HG02798 (cell line): ENCODE measurements around the gene PTK7.
"Not testable (repeated sequence)": the region's sequence is repeated elsewhere in the genome, so short reads cannot be mapped to it uniquely, and the experiment has no call there.

ENCODE experiments used
- ATAC-seq: cut with Tn5 transposase; IDR thresholded peaks from one replicate; pipeline ENCODE4 v1.9.1; 2021; ENCODE audit warnings: mild to moderate bottlenecking; ENCODE audit not compliant: unreplicated experiment, poor library complexity

Gene PTK7

DNA sequence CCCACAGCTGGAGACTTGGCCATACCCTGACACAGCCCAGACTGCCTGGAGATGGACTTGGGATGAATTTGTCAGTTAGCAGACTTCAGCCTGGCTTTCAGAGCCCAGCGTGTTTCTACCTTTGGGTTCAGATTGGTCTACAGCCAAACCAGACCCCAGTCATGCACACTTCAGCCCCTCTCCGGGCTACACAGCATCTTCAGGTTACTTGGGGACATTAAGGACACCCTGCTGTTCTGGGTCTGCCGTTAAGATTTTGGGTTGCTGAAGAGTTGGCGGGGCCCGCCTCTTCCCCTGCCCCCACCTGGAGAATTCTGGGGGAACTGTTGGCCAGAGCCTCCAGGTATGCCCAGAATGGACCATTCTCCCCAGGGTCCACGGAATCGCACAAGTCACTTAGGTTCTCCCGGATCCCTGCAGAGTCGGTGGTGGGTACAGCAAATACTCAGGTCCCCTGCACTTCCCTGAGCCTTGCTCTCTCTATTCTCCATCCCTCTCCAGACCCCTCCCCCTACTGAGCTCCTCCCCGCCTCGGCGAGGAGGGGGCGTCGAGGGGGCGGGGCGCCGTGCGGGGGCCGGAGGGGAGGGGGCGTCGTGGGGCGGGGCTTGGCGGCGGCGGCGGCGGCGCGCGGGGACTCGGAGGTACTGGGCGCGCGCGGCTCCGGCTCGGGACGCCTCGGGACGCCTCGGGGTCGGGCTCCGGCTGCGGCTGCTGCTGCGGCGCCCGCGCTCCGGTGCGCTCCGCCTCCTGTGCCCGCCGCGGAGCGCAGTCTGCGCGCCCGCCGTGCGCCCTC is at the start of gene PTK7:
PTK7 (plus strand) TSS at position 645 of the 794 bp plus-strand sequence. CDS start 175 bp downstream, outside the sequence.
- ATAC-seq: no peak

DNA sequence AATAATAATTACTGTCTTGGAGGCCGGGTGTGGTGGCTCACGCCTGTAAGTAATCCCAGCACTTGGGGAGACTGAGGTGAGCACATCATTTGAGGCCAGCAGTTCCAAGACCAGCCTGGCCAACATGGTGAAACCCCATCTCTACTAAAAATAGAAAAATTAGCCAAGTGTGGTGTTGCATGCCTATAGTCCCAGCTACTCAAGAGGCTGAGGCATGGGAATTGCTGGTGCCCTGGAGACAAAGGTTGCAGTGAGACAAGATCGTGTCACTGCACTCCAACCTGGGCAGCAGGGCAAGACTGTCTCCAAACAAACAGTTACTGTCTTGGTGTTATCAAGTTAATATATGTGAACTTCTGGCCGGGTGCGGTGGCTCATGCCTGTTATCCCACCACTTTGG is 49.7 kb upstream of the PTK7 start:
- ATAC-seq: no peak

- ATAC-seq: no peak
These were observed 47.0 kb upstream of the PTK7 start for GRCh38 chr6:43029120-43029519.

DNA sequence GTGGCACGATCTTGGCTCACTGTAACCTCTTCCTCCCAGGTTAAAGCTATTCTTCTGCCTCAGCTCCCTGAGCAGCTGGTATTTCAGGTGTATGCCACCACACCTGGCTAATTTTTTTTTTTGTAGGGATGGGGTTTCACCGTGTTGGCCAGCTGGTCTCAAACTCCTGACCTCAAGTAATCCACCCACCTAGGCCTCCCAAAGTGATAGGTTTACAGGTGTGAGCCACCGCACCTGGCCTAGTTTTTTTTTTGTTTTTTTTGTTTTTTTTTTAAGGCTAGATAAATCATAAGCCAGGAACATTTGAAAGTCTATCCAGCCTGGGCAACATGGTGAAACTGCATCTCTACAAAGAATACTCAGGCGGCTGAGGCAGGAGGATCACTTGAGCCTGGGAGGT is 43.8 kb upstream of the PTK7 start:
- no peak for ATAC-seq

DNA sequence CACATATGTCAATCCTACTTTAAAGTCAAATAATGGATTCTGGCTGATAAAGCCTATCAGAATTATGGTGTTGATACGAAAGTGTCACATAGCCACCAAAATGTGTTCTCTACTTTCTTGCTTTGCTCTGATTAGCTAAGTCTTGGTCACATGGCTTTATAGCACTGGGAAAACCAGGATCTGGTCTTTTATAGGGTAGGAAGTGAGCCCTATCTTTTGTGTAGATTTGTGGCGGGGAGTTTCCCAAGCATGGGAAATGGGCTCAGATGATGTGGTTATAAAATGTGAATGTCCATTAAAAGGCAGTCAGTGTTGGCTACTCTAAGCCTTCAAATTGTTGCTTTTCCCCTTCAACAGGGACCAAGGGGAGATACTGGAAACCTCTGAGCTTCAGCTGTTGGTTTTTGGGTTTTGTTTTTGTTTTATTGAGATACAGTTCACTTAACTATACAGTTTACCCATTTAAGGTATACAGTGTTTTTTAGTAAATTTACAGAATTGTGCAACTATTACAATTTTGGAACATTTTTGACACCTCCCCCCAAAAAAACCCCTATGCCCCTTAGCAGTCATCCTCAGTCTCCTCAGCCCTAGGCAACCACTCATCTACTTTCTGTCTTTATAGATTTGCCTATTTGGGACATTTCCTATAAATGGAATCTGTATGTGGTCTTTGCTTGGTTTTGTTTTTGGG is 42.5 kb upstream of the PTK7 start:
- no peak for ATAC-seq

GRCh38 chr6:43034190-43034525 is 42.0 kb upstream of the PTK7 start:
- ATAC-seq: no peak

DNA sequence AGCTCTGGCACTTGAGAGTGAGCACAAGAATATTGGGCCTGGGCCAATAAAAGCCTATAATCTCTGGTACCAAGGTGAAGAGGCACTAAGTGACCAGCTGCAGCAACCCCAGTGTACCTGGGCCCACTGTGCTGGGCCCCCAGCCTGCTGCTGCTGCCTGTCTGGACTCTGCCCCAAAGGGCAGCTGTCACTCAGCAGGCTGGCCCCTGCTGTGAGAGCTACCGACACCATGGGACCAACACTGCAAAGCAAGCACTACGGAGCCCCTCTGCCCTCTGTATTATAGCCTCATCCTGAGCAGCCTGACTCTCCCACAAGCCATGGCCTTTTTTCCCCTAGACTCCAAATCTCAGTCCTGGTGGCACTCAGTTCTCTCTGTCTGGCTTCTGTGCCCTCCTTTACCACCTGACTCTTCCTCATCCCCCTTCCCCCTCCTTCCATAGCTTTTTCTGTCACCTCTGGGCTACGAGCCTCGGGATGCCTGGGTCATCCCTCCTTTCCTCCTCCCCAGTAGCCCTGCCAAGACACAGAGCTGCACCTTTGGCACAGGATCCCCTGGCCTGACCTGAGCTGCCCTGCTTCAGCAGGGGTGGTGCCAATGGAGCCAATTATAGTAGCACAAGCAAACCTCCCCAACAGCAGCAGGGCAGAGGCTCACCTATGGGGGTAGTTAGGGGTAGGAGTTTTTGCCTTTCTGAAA is 40.5 kb upstream of the PTK7 start:
- ATAC-seq: no peak

GRCh38 chr6:43036712-43037111 is 39.4 kb upstream of the PTK7 start:
- ATAC-seq: no peak

- no peak for ATAC-seq
These were observed 38.9 kb upstream of the PTK7 start for GRCh38 chr6:43037197-43037596.

- no peak for ATAC-seq
These were observed 38.4 kb upstream of the PTK7 start for GRCh38 chr6:43037706-43038105.

DNA sequence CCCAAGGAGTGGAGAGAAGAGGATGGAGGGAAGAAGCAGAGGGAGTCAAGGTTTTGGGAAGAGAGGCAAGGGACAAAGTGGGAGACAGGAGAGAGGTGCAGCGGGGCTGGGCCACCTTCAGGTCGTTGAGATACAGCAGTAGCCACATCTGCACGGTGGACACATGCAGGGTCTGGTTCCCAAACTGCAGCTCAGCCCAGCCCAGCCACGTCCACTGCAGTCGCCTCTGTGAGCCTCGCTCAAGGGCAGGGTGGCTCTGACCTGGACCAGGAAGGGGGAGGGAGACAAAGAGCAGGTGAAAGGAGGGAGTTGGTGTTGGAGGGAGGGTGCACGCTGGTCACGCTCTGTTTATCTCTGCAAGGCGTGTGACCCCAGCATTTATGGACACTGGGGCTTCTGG is 37.4 kb upstream of the PTK7 start:
- ATAC-seq: no peak

DNA sequence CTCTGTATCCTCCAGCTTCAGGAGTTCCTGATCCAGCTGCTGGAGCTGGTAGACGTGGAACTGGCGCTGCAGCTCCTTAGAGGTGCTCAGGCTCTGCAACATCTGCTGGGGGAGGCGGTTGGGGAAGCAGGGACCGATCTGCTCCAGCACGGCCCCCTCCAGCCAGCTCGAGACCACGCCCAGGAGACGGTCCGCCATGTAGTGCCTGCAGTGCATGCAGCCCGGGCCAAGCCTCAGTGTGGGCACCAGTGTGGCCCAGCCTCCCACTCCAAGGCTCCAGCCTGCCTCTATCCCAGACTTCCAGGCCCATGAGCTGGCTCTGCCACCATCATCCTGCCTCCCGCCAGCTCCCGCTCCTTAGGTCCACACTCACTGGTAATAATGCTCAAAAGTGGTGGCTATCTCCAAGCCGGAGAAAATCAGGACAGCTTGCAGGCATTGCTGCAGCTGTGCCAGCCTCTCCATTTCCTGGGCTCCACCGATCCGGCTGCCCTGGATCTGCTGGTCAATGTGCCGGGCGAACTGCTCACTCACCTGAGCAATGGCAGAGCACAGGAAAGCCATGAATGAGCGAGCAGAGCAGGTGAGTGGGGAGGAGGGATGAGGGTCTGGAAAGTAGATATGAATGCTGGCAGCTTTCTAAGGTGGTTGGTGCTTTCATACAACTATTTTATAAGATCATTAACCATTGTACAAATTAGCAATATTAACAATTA is 35.4 kb upstream of the PTK7 start:
- ATAC-seq: no peak

DNA sequence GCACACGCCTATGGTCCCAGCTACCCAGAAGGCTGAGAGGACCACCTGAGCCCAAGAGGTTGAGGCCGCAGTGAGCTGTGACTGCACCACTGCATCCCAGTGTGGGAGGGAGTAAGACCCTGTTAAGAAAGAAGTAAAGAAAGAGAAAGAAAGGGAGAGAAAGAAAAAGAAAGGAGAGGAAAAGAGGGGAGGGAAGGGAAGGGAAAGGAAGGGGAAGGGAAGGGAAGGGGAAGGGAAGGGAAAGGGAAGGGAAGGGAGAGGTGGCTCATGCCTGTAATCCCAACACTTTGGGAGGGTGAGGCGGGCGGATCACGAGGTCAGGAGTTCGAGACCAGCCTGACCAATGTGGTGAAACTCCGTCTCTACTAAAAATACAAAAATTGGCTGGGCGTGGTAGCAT is 34.6 kb upstream of the PTK7 start:
- not testable (repeated sequence) for ATAC-seq

- no peak for ATAC-seq
These were observed 32.8 kb upstream of the PTK7 start for GRCh38 chr6:43043310-43043709.

- ATAC-seq: no peak
These were observed 30.7 kb upstream of the PTK7 start for GRCh38 chr6:43045371-43045930.

- ATAC-seq: no peak
These were observed 28.1 kb upstream of the PTK7 start for GRCh38 chr6:43047998-43048397.

GRCh38 chr6:43050981-43051380 is 25.1 kb upstream of the PTK7 start:
- ATAC-seq: no peak

- no peak for ATAC-seq
These were observed 23.8 kb upstream of the PTK7 start for GRCh38 chr6:43052225-43052841.

DNA sequence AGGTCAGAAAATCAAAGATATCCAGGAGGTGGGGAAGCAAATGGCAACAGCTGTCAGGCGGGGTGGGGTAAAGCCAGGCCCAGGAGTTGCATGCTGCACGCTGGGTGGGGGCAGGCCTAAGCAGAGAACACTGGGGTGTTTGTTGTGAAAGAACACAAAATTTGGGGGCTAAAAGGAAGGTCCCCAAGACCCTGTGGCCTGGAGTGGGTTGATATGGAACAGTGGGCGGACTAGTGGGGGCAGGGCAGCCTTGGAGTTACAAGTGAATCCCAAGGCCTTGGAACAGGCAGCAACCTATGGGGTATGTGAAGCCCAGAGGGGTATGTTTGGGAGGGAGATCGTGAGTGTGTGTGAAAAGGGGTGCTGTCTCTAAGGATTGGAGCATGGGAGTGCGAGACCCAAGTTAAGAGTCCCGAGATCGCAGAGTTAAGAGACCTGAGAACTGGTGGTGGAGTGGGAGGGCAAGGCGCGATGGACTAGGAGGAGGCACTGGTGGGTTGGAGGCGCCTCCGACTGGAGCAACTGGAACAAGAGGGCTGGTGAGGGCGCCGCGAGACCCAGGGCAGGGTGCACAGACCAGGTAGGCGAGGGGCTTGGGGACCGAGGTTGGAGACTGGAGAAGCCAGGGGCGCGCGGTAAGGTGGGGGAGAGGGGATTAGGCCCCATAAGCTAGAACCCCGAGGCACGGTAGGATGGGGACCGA is 23.1 kb upstream of the PTK7 start:
- peak; percentile 8 for ATAC-seq
